Measurements from ENCODE around the gene PRIMA1.

DNA sequence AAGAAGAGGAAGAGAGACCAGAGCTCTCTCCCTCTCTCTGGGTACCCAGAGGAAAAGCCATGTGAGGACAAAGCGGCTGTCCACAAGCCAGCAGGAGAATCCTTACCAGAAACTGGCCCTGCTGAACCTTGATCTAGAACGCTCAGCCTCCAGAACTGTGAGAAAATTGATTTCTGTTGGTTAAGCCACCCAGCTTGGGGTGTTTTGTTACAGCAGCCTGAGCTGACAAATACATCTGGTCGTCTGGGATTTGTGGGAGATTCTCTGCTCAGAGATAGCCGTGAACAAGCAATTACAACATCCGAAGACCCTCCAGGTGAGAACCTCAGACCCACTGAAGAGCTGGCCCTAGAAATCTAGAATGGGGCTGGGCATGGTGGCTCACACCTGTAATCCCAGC lies 6.5 kb upstream of the PRIMA1 start:
- TF ChIP-seq, protein P1, sequence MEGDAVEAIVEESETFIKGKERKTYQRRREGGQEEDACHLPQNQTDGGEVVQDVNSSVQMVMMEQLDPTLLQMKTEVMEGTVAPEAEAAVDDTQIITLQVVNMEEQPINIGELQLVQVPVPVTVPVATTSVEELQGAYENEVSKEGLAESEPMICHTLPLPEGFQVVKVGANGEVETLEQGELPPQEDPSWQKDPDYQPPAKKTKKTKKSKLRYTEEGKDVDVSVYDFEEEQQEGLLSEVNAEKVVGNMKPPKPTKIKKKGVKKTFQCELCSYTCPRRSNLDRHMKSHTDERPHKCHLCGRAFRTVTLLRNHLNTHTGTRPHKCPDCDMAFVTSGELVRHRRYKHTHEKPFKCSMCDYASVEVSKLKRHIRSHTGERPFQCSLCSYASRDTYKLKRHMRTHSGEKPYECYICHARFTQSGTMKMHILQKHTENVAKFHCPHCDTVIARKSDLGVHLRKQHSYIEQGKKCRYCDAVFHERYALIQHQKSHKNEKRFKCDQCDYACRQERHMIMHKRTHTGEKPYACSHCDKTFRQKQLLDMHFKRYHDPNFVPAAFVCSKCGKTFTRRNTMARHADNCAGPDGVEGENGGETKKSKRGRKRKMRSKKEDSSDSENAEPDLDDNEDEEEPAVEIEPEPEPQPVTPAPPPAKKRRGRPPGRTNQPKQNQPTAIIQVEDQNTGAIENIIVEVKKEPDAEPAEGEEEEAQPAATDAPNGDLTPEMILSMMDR (IDR thresholded peaks at IDR 0.05): no peak
- TF ChIP-seq EZH2 (IDR thresholded peaks at IDR 0.05; ENCODE audit: borderline replicate concordance, insufficient read depth, low read depth, low read length, poor library complexity, severe bottlenecking): no peak
